WTC11 (cell line): ENCODE measurements around the gene NPLOC4. TPM values are rescaled to one million over a fixed set of nuclear protein-coding genes. Genes with fewer than 3 reads are reported as not detected.
"Not testable (repeated sequence)": the region's sequence is repeated elsewhere in the genome, so short reads cannot be mapped to it uniquely, and the experiment has no call there.

Experiments
- ATAC-seq: fragments of 200-7000 bp; cut with Tn5 transposase; 2 replicates; pipeline ENCODE4 v1.10.0; 2021; ENCODE audit warnings: mild to moderate bottlenecking, moderate library complexity
- CTCF ChIA-PET: fragments of 300-600 bp; sonication (Branson Sonifier 250); formaldehyde crosslinking; loops from one replicate; lab custom pipeline; 2021; ENCODE audit warnings: antibody characterized with exemption; lab: Charles Lee
- POLR2A ChIA-PET: fragments of 350-600 bp; sonication (Branson Sonifier 250); formaldehyde crosslinking; loops from one replicate; lab custom pipeline; 2021; ENCODE audit warnings: antibody characterized with exemption; lab: Charles Lee
- DNase-seq: peaks from one replicate; pipeline ENCODE4 v3.0.0; 2021; ENCODE audit warnings: low spot score
- H3K27ac Mint-ChIP-seq: 2 replicates; pipeline ENCODE4 v1.8.0; 2021; ENCODE audit warnings: mixed read lengths
- H3K27me3 Mint-ChIP-seq: 2 replicates; pipeline ENCODE4 v1.8.0; 2021; ENCODE audit warnings: low read depth, mild to moderate bottlenecking, moderate library complexity, mixed read lengths
- H3K36me3 Mint-ChIP-seq: 2 replicates; pipeline ENCODE4 v1.8.0; 2021; ENCODE audit warnings: mixed read lengths
- H3K4me1 Mint-ChIP-seq: 2 replicates; pipeline ENCODE4 v1.8.0; 2022; ENCODE audit warnings: mixed read lengths
- H3K4me3 Mint-ChIP-seq: 2 replicates; pipeline ENCODE4 v1.8.0; 2021; ENCODE audit warnings: mild to moderate bottlenecking, moderate library complexity, mixed read lengths
- H3K9me3 Mint-ChIP-seq: 2 replicates; pipeline ENCODE4 v1.8.0; 2021; ENCODE audit warnings: mixed read lengths
- E2F5 ChIP-seq: sonication (generic); formaldehyde crosslinking; IDR thresholded peaks from 2 replicates; pipeline ENCODE4 v1.8.1; 2022; ENCODE audit warnings: mild to moderate bottlenecking, moderate library complexity, missing genetic modification reagents
- GRHL2 ChIP-seq: fragments of 250-450 bp; sonication (Bioruptor Pico); IDR thresholded peaks from 2 replicates; pipeline ENCODE4 v1.8.0; 2022; ENCODE audit warnings: mild to moderate bottlenecking, moderate library complexity; ENCODE audit not compliant: insufficient replicate concordance, severe bottlenecking
- HMGXB4 ChIP-seq: sonication (generic); formaldehyde crosslinking; IDR thresholded peaks from 2 replicates; pipeline ENCODE4 v1.8.1; 2023; ENCODE audit warnings: mild to moderate bottlenecking, moderate library complexity, missing genetic modification reagents
- JAZF1 ChIP-seq: fragments of 250-450 bp; sonication (Bioruptor Pico); IDR thresholded peaks from 2 replicates; pipeline ENCODE4 v1.9.0; 2021; ENCODE audit warnings: moderate library complexity, mild to moderate bottlenecking, inconsistent platforms
- NFYB ChIP-seq: sonication (generic); formaldehyde crosslinking; conservative IDR thresholded peaks from 2 replicates; pipeline ENCODE4 v1.8.0; 2022; ENCODE audit warnings: low read depth, missing genetic modification reagents
- PRRX2 ChIP-seq: fragments of 250-450 bp; sonication (Bioruptor Pico); IDR thresholded peaks from 2 replicates; pipeline ENCODE4 v1.8.0; 2021; ENCODE audit warnings: mild to moderate bottlenecking
- SOX15 ChIP-seq: fragments of 250-450 bp; sonication (Bioruptor Pico); IDR thresholded peaks from 2 replicates; pipeline ENCODE4 v1.9.0; 2021; ENCODE audit warnings: mild to moderate bottlenecking
- ZNF219 ChIP-seq: sonication (generic); formaldehyde crosslinking; IDR thresholded peaks from 2 replicates; pipeline ENCODE4 v1.8.0; 2023; ENCODE audit warnings: missing genetic modification reagents, mild to moderate bottlenecking, borderline replicate concordance
- total RNA-seq: library from RNA; stranded (reverse); gene quantifications from 3 replicates; pipeline ENCODE4 v1.2.3, GENCODE V29; 2021
- TF ChIP-seq, protein P1 (sequence below): sonication (generic); formaldehyde crosslinking; IDR thresholded peaks from 2 replicates; pipeline ENCODE4 v1.8.1; 2023; ENCODE audit warnings: mild to moderate bottlenecking, missing genetic modification reagents, borderline replicate concordance
- TF ChIP-seq, protein P2 (sequence below): fragments of 250-450 bp; sonication (Bioruptor Pico); IDR thresholded peaks from 2 replicates; pipeline ENCODE4 v1.9.0; 2021; ENCODE audit warnings: moderate library complexity, mild to moderate bottlenecking, inconsistent platforms, borderline replicate concordance
- TF ChIP-seq, protein P3 (sequence below): sonication (generic); formaldehyde crosslinking; IDR thresholded peaks from 2 replicates; pipeline ENCODE4 v1.8.1; 2022; ENCODE audit warnings: low read depth, missing genetic modification reagents, borderline replicate concordance

Gene NPLOC4
- total RNA-seq, 1 experiment from 2014 or later: 83.5 TPM

DNA sequence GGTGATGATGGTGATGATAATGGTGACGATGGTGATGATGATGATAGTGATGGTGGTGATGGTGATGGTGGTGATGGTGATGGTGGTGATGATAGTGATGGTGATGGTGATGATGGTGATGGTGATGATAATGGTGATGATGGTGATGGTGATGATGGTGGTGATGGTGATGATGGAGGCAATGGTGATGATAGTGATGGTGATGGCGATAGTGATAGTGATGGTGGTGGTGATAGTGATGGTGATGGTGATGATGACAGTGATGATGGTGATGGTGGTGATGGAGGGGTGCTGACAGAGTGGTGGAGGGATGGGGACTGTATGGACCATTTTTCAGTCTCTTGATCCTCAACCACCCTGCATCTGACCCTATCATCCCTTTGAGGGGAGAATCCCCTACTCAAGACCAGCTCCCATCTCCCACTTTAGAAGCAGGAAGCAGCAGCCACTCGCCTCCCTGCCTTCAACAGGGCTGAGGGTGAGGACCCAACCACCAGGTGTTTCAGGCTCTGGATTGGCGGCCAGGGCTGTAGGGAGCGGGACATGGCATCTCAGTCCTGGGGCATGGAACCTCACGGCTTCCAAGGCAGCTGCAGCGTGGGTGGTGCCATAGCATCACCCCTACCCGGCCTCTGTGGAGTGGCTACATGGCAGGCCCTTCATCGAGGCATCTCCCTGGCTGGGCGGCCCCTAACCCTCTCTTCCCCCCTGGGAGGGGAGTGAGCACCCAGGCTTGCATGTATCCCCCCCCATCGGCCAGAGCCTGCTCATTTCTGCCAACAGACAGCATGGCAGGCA lies 104.2 kb downstream of the NPLOC4 start:
- Mint-ChIP-seq H3K4me1 (no peaks in the 10 kb centered on the region), H3K27ac (no peak overlapping the region), H3K4me3 (no peak overlapping the region), H3K9me3 (no peaks in the 10 kb centered on the region), H3K27me3 (peaks cover 28% of the 10 kb centered on the region), H3K36me3 (no peaks in the 10 kb centered on the region)
- TF ChIP-seq NFYB (CRISPR knock-in tag): no peak
- TF ChIP-seq, protein P1, sequence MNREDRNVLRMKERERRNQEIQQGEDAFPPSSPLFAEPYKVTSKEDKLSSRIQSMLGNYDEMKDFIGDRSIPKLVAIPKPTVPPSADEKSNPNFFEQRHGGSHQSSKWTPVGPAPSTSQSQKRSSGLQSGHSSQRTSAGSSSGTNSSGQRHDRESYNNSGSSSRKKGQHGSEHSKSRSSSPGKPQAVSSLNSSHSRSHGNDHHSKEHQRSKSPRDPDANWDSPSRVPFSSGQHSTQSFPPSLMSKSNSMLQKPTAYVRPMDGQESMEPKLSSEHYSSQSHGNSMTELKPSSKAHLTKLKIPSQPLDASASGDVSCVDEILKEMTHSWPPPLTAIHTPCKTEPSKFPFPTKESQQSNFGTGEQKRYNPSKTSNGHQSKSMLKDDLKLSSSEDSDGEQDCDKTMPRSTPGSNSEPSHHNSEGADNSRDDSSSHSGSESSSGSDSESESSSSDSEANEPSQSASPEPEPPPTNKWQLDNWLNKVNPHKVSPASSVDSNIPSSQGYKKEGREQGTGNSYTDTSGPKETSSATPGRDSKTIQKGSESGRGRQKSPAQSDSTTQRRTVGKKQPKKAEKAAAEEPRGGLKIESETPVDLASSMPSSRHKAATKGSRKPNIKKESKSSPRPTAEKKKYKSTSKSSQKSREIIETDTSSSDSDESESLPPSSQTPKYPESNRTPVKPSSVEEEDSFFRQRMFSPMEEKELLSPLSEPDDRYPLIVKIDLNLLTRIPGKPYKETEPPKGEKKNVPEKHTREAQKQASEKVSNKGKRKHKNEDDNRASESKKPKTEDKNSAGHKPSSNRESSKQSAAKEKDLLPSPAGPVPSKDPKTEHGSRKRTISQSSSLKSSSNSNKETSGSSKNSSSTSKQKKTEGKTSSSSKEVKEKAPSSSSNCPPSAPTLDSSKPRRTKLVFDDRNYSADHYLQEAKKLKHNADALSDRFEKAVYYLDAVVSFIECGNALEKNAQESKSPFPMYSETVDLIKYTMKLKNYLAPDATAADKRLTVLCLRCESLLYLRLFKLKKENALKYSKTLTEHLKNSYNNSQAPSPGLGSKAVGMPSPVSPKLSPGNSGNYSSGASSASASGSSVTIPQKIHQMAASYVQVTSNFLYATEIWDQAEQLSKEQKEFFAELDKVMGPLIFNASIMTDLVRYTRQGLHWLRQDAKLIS: no peak
- no peak for TF ChIP-seq SOX15
- TF ChIP-seq PRRX2 (CRISPR knock-in tag): no peak
- TF ChIP-seq ZNF219: no peak
- no peak for TF ChIP-seq GRHL2 (CRISPR knock-in tag)
- no peak for TF ChIP-seq HMGXB4
- TF ChIP-seq, protein P2, sequence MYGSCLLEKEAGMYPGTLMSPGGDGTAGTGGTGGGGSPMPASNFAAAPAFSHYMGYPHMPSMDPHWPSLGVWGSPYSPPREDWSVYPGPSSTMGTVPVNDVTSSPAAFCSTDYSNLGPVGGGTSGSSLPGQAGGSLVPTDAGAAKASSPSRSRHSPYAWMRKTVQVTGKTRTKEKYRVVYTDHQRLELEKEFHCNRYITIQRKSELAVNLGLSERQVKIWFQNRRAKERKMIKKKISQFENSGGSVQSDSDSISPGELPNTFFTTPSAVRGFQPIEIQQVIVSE: no peak
- TF ChIP-seq, protein P3, sequence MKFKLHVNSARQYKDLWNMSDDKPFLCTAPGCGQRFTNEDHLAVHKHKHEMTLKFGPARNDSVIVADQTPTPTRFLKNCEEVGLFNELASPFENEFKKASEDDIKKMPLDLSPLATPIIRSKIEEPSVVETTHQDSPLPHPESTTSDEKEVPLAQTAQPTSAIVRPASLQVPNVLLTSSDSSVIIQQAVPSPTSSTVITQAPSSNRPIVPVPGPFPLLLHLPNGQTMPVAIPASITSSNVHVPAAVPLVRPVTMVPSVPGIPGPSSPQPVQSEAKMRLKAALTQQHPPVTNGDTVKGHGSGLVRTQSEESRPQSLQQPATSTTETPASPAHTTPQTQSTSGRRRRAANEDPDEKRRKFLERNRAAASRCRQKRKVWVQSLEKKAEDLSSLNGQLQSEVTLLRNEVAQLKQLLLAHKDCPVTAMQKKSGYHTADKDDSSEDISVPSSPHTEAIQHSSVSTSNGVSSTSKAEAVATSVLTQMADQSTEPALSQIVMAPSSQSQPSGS (CRISPR knock-in tag): no peak
- TF ChIP-seq E2F5 (CRISPR knock-in tag): no peak
- no peak for TF ChIP-seq JAZF1 (CRISPR knock-in tag)
- POLR2A ChIA-PET: no interaction called here
- CTCF ChIA-PET: interaction anchor here (1.6 kb wide), 1 partner anchor 9 kb away, joined by 7 read pairs; no protein-coding TSS in a partner anchor
- DNase-seq: no peak
- ATAC-seq: no peak

- H3K9me3 Mint-ChIP-seq, H3K27ac Mint-ChIP-seq, DNase-seq, ATAC-seq, H3K4me1 Mint-ChIP-seq, CTCF ChIA-PET, H3K36me3 Mint-ChIP-seq, H3K4me3 Mint-ChIP-seq, POLR2A ChIA-PET: not testable (repeated sequence)
- H3K27me3 Mint-ChIP-seq: peaks cover 28% of the 10 kb centered on the region
Measured at GRCh38 chr17:81531998-81532404, 104.9 kb downstream of the NPLOC4 start.

DNA sequence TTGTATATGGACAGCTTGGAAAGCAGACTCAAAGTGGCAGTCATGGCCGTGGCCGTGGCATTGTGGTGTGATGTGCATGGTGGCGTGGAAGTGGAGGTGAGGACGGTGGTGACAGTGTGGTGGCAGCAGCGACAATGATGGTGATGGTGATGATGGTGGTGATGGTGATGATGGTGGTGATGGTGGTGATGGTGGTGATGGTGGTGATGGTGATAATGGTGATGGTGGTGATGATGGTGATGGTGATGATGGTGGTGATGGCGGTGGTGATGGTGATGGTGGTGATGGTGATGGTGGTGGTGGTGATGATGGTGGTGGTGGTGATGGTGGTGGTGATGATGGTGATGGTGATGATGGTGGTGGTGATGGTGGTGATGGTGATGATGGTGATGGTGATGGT lies 105.9 kb downstream of the NPLOC4 start:
- ATAC-seq, DNase-seq, H3K27ac Mint-ChIP-seq, H3K36me3 Mint-ChIP-seq, H3K9me3 Mint-ChIP-seq, POLR2A ChIA-PET, H3K4me3 Mint-ChIP-seq, H3K4me1 Mint-ChIP-seq, CTCF ChIA-PET: not testable (repeated sequence)
- H3K27me3 Mint-ChIP-seq: peaks cover 26% of the 10 kb centered on the region
